C4-2B (cell line): ENCODE data around the gene LDHAL6B.

Source experiments
- H3K27ac ChIP-seq: fragments of 450-650 bp; 2 replicates; pipeline ENCODE4 v1.5.1; 2017
- CTCF ChIP-seq: fragments of 450-650 bp; conservative IDR thresholded peaks from 2 replicates; pipeline ENCODE4 v1.5.1; 2017; ENCODE audit warnings: mild to moderate bottlenecking
- ZFX ChIP-seq: fragments of 450-650 bp; IDR thresholded peaks from 2 replicates; pipeline ENCODE4 v1.6.1; 2017

The LDHAL6B gene

GRCh38 chr15:59252137-59252536, 45.5 kb downstream of the LDHAL6B start:
- TF ChIP-seq CTCF = no peak
- TF ChIP-seq ZFX = no peak
- no peak overlapping the region for H3K27ac ChIP-seq

GRCh38 chr15:59255680-59256336, 49.2 kb downstream of the LDHAL6B start:
- no peak overlapping the region for H3K27ac ChIP-seq
- TF ChIP-seq CTCF (no peak), ZFX (no peak)

GRCh38 chr15:59256482-59256881, 49.8 kb downstream of the LDHAL6B start:
- no peak overlapping the region for H3K27ac ChIP-seq
- TF ChIP-seq CTCF (no peak), ZFX (no peak)

- no peak overlapping the region for H3K27ac ChIP-seq
- TF ChIP-seq ZFX (no peak), CTCF (no peak)
Measured at GRCh38 chr15:59257140-59257539, 50.5 kb downstream of the LDHAL6B start.
